ENCODE data around the gene CRAT.

CRAT gene

DNA sequence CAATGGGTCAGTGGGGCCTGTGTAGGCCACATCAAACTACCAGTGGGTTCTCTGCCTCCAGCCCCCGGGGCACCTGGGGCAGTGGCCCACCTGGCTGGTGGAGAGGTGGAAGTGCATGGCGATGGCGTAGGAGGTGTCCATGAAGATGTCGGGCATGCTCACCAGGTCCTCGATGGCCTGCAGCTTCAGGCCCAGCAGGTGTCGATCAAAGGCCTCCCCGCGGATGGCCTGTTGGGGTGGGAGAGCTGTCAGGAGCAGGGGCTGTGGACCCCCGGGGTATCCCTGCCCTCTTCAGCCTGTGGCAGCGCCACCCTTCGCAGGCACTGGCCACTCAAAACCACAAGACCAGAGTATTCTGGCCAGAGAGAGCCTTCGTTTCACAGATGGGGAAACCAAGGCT is 14.7 kb downstream of the CRAT start:
- H3K18ac ChIP-seq (ENCODE audit: low read depth in 1 of 2, low read length in 2 of 2): no peak overlapping the region
- no peak overlapping the region for H2AK5ac ChIP-seq (ENCODE audit: low read length, severe bottlenecking)
- 94% methylated on average over 12 of the region's 12 CpGs for WGBS
- H2BK5ac ChIP-seq (ENCODE audit: low read depth, low read length, poor library complexity, severe bottlenecking): no peak overlapping the region
- no peak overlapping the region for H4K8ac ChIP-seq (ENCODE audit: low read length)
- H2AFZ ChIP-seq (ENCODE audit: low read depth, low read length): no peak overlapping the region
- no peak overlapping the region for H3K23ac ChIP-seq (ENCODE audit: low read length in 2 of 2)
- H3K27me3 ChIP-seq (ENCODE audit: control insufficient read depth in 1 of 2, insufficient read depth in 1 of 2, low read length in 2 of 2): no peaks in the 10 kb centered on the region
- H3K4me3 ChIP-seq (ENCODE audit: insufficient read depth in 1 of 2, low read depth in 1 of 2, low read length in 2 of 2): no peak overlapping the region
- no peak overlapping the region for H2BK15ac ChIP-seq (ENCODE audit: low read depth, poor library complexity, severe bottlenecking)
- H3K9ac ChIP-seq (ENCODE audit: low read length): no peak overlapping the region
- DNase-seq: no peak
- H4K91ac ChIP-seq (ENCODE audit: low read length): no peak overlapping the region
- no peak overlapping the region for H3K4ac ChIP-seq (ENCODE audit: low read depth in 1 of 2, low read length in 2 of 2)
- no peak overlapping the region for H3K27ac ChIP-seq (ENCODE audit: low read length, poor library complexity, severe bottlenecking)
- no peaks in the 10 kb centered on the region for H3K79me1 ChIP-seq (replicated peaks; ENCODE audit: low read length, poor library complexity, severe bottlenecking)
- H2BK12ac ChIP-seq (ENCODE audit: low read length in 2 of 2): no peak overlapping the region
- peaks cover 40 to 57% of the 10 kb centered on the region in 2 experiments for H3K36me3 ChIP-seq (ENCODE audit: control insufficient read depth in 1 of 2, insufficient read depth in 2 of 2, low read depth in 1 of 2, low read length in 2 of 2)
- no peak overlapping the region for H3K4me2 ChIP-seq (ENCODE audit: low read length, poor library complexity, severe bottlenecking)
- peaks cover 6% of the 10 kb centered on the region for H3K4me1 ChIP-seq (ENCODE audit: control insufficient read depth, insufficient read depth, low read depth, low read length)
- no peak overlapping the region for H3K14ac ChIP-seq (ENCODE audit: low read length in 2 of 2)
- H2BK120ac ChIP-seq (ENCODE audit: low read depth, low read length): no peak overlapping the region
- no peaks in the 10 kb centered on the region for H3K9me3 ChIP-seq (ENCODE audit: control insufficient read depth, low read length)

DNA sequence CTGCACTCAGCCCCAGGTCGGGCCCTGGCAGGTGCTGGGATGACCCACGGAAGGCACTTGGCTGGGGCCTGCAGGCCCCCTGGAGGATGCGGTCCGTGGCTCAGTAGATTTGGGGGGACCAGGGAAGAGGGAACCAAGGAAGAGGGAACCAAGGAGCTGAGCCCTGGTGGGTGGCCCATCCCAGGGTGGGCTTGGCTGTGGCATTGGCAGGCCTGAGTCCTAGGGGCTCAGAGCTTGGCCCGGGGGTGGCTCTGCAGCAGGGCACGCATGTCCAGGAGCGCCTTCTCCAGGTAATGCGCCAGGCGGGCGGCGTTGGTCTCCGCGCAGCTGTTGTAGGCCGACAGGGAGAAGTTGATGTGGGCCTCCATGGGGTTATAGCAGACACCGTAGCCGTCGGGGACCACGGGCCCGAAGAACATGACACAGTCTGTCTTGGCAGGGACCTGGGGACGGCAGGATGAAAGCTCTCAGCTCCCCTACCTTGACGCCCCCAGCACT is 15.4 kb downstream of the CRAT start:
- Histone ChIP-seq H3K4me1 (ENCODE audit: control insufficient read depth, insufficient read depth, low read depth, low read length) (peaks cover 6% of the 10 kb centered on the region), H2BK120ac (ENCODE audit: low read depth, low read length) (no peak overlapping the region), H2BK5ac (ENCODE audit: low read depth, low read length, poor library complexity, severe bottlenecking) (no peak overlapping the region), H3K14ac (ENCODE audit: low read length in 2 of 2) (no peak overlapping the region), H2AK5ac (ENCODE audit: low read length, severe bottlenecking) (no peak overlapping the region), H2BK12ac (ENCODE audit: low read length in 2 of 2) (no peak overlapping the region), H3K9ac (ENCODE audit: low read length) (no peak overlapping the region), H3K4ac (ENCODE audit: low read depth in 1 of 2, low read length in 2 of 2) (no peak overlapping the region), H3K9me3 (ENCODE audit: control insufficient read depth, low read length) (no peaks in the 10 kb centered on the region), H2BK15ac (ENCODE audit: low read depth, poor library complexity, severe bottlenecking) (no peak overlapping the region), H3K4me3 (ENCODE audit: insufficient read depth in 1 of 2, low read depth in 1 of 2, low read length in 2 of 2) (no peak overlapping the region), H3K4me2 (ENCODE audit: low read length, poor library complexity, severe bottlenecking) (no peak overlapping the region), H3K18ac (ENCODE audit: low read depth in 1 of 2, low read length in 2 of 2) (no peak overlapping the region), H3K36me3 (ENCODE audit: control insufficient read depth in 1 of 2, insufficient read depth in 2 of 2, low read depth in 1 of 2, low read length in 2 of 2) (peaks cover 41 to 51% of the 10 kb centered on the region in 2 experiments), H3K23ac (ENCODE audit: low read length in 2 of 2) (no peak overlapping the region), H2AFZ (ENCODE audit: low read depth, low read length) (no peak overlapping the region), H3K27me3 (ENCODE audit: control insufficient read depth in 1 of 2, insufficient read depth in 1 of 2, low read length in 2 of 2) (no peaks in the 10 kb centered on the region), H4K91ac (ENCODE audit: low read length) (no peak overlapping the region), H3K79me1 (replicated peaks; ENCODE audit: low read length, poor library complexity, severe bottlenecking) (no peaks in the 10 kb centered on the region), H4K8ac (ENCODE audit: low read length) (no peak overlapping the region), H3K27ac (ENCODE audit: low read length, poor library complexity, severe bottlenecking) (no peak overlapping the region)
- no peak for DNase-seq
- WGBS: 96% methylated on average over 21 of the region's 21 CpGs

DNA sequence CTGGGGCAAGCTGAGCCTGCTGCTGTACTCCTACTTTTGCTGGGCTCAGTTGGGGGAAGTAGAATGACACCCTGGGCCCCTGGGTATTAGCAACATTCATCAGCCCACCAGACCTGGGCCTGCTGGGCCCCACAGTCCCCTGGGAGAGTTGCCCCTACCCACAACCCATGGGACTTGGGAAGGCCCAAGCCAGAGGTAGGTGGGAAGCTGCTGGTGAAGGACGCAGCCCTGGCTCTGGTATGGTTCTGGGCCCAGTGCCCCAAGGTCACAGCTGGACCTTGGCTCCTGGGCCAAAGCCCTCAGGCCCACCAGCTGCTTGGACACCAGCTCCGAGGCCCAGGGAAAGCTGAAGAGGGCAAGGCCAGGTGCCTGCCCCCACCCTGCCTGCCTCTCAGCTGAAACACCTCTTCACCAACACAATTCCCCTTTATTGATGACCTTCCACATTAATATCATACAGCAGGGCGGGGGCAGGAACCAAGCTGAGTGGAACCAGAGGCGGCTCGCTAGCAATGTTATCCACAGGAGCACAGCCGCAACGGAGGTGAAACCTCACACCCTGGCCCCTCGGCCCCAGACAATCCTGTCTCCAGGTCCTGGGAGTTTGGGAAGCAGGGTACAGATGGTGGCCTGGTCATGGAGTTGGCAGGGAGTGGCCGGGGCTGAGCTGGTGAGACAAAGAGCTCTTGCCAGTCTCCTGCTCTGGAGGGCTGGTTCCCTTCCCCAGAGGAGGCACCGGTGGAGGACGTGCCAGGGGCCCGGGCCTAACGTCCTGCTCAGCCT is 16.0 kb downstream of the CRAT start:
- no peak overlapping the region for H2BK5ac ChIP-seq (ENCODE audit: low read depth, low read length, poor library complexity, severe bottlenecking)
- H3K18ac ChIP-seq (ENCODE audit: low read depth in 1 of 2, low read length in 2 of 2): no peak overlapping the region
- H4K8ac ChIP-seq (ENCODE audit: low read length): no peak overlapping the region
- no peaks in the 10 kb centered on the region for H3K79me1 ChIP-seq (replicated peaks; ENCODE audit: low read length, poor library complexity, severe bottlenecking)
- H3K4me3 ChIP-seq (ENCODE audit: insufficient read depth in 1 of 2, low read depth in 1 of 2, low read length in 2 of 2): no peak overlapping the region
- H3K36me3 ChIP-seq (ENCODE audit: control insufficient read depth in 1 of 2, insufficient read depth in 2 of 2, low read depth in 1 of 2, low read length in 2 of 2): peaks cover 45 to 50% of the 10 kb centered on the region in 2 experiments
- no peak for DNase-seq
- no peak overlapping the region for H2BK120ac ChIP-seq (ENCODE audit: low read depth, low read length)
- H3K23ac ChIP-seq (ENCODE audit: low read length in 2 of 2): no peak overlapping the region
- no peak overlapping the region for H2BK12ac ChIP-seq (ENCODE audit: low read length in 2 of 2)
- no peaks in the 10 kb centered on the region for H3K27me3 ChIP-seq (ENCODE audit: control insufficient read depth in 1 of 2, insufficient read depth in 1 of 2, low read length in 2 of 2)
- no peak overlapping the region for H4K91ac ChIP-seq (ENCODE audit: low read length)
- no peak overlapping the region for H3K9ac ChIP-seq (ENCODE audit: low read length)
- no peak overlapping the region for H3K4ac ChIP-seq (ENCODE audit: low read depth in 1 of 2, low read length in 2 of 2)
- no peak overlapping the region for H2AFZ ChIP-seq (ENCODE audit: low read depth, low read length)
- no peak overlapping the region for H2BK15ac ChIP-seq (ENCODE audit: low read depth, poor library complexity, severe bottlenecking)
- no peak overlapping the region for H2AK5ac ChIP-seq (ENCODE audit: low read length, severe bottlenecking)
- peaks cover 6% of the 10 kb centered on the region for H3K4me1 ChIP-seq (ENCODE audit: control insufficient read depth, insufficient read depth, low read depth, low read length)
- 94% methylated on average over 13 of the region's 13 CpGs for WGBS
- no peak overlapping the region for H3K27ac ChIP-seq (ENCODE audit: low read length, poor library complexity, severe bottlenecking)
- no peaks in the 10 kb centered on the region for H3K9me3 ChIP-seq (ENCODE audit: control insufficient read depth, low read length)
- no peak overlapping the region for H3K14ac ChIP-seq (ENCODE audit: low read length in 2 of 2)
- H3K4me2 ChIP-seq (ENCODE audit: low read length, poor library complexity, severe bottlenecking): no peak overlapping the region

DNA sequence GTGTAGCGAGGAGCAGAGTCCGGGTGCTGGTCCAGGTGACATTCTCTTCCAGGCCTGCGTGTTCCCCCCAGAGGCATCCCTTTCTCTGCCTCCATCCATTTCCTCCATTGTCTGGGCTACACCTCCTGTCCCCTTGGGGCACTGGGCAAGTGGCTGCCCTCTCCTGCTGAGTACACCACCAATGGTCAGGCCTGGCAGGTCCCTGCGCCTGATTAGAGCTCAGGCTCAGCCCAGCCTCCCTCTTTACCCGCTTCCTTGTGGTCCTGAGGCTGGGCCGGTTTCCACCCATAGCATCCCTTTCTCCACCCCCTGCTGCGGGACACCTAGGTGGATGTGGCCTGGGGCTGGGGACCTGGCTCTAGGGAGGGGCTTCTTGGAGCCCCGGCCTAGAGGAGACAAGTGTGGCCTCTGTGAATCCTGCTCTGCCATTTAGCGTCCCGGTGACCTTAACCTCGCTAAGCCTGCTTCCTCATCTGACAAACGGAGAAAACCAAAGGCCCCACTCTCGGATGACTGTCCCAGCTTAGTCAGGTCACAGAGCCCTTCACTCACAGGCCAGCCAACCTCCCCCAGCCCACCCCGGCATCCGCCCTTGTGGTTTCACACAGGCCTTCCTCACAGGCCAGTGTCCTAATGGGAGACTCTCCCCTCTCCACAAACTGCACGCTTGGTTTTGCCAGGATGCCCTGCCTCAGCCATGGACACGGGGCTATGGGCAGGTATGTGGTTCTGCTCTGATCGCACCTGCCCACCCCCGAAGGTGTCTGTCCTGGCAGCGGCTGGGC is 16.8 kb downstream of the CRAT start:
- Histone ChIP-seq H3K27ac (ENCODE audit: low read length, poor library complexity, severe bottlenecking) (no peak overlapping the region), H3K14ac (ENCODE audit: low read length in 2 of 2) (no peak overlapping the region), H2AFZ (ENCODE audit: low read depth, low read length) (no peak overlapping the region), H3K79me1 (replicated peaks; ENCODE audit: low read length, poor library complexity, severe bottlenecking) (no peaks in the 10 kb centered on the region), H2BK15ac (ENCODE audit: low read depth, poor library complexity, severe bottlenecking) (no peak overlapping the region), H2BK120ac (ENCODE audit: low read depth, low read length) (no peak overlapping the region), H3K4me3 (ENCODE audit: insufficient read depth in 1 of 2, low read depth in 1 of 2, low read length in 2 of 2) (no peak overlapping the region), H3K4me2 (ENCODE audit: low read length, poor library complexity, severe bottlenecking) (no peak overlapping the region), H4K8ac (ENCODE audit: low read length) (no peak overlapping the region), H4K91ac (ENCODE audit: low read length) (no peak overlapping the region), H3K23ac (ENCODE audit: low read length in 2 of 2) (no peak overlapping the region), H3K27me3 (ENCODE audit: control insufficient read depth in 1 of 2, insufficient read depth in 1 of 2, low read length in 2 of 2) (no peaks in the 10 kb centered on the region), H3K4me1 (ENCODE audit: control insufficient read depth, insufficient read depth, low read depth, low read length) (peaks cover 6% of the 10 kb centered on the region), H3K9me3 (ENCODE audit: control insufficient read depth, low read length) (no peaks in the 10 kb centered on the region), H2BK5ac (ENCODE audit: low read depth, low read length, poor library complexity, severe bottlenecking) (no peak overlapping the region), H3K9ac (ENCODE audit: low read length) (no peak overlapping the region), H3K36me3 (ENCODE audit: control insufficient read depth in 1 of 2, insufficient read depth in 2 of 2, low read depth in 1 of 2, low read length in 2 of 2) (peaks cover 53 to 55% of the 10 kb centered on the region in 2 experiments), H2BK12ac (ENCODE audit: low read length in 2 of 2) (no peak overlapping the region), H3K18ac (ENCODE audit: low read depth in 1 of 2, low read length in 2 of 2) (no peak overlapping the region), H3K4ac (ENCODE audit: low read depth in 1 of 2, low read length in 2 of 2) (no peak overlapping the region), H2AK5ac (ENCODE audit: low read length, severe bottlenecking) (no peak overlapping the region)
- DNase-seq: no peak
- WGBS: 94% methylated on average over 18 of the region's 20 CpGs
